ENCODE measurements around the gene NUTM2D. TPM values are rescaled to one million over a fixed set of nuclear protein-coding genes. Genes with fewer than 3 reads are reported as not detected.
"Not testable (repeated sequence)": the region's sequence is repeated elsewhere in the genome, so short reads cannot be mapped to it uniquely, and the experiment has no call there.

Gene NUTM2D
- total RNA-seq, 2 donors from 2014 or later = 1.8 to 3.3 TPM

DNA sequence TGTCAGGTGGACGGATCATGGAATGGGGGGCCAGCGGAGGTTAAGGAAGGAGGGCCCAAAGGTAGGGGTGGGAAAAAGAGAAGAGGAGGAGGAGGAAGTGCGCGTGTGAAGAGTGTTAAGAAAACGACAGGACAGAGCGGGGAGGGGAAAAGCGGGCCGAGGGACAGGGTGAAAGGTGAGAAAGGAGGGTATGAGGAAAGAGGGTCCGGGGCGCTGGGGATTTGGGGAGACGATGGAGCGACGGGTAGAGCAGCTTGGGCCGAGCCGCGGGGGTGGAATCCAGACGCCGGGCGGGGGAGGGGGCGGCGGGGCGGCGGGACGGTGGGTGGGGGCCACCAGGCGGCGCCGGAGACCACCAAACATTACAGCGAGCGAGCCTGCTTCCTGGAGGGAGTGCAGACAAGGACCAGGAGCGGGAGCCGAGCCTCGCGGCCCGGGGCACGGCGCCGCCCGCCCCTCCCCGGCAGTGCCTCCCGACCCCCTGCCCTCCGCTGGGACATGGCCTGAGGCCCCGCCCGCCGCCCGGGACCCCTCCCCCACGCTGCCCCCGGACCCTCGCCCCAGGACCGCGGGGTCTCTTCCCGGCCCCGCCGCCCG is 15.9 kb upstream of the NUTM2D start:
- H3K9me3 ChIP-seq; H3K36me3 ChIP-seq; H3K9ac ChIP-seq (ENCODE audit: low read depth in 2 of 2, low read length in 2 of 2); H3K4me1 ChIP-seq; H3K27me3 ChIP-seq; intact Hi-C loops (cut with DNase I): not testable (repeated sequence)
- H3K4me3 ChIP-seq = peak overlapping the region; percentile 38
- peak; percentile 20 for DNase-seq
- H3K27ac ChIP-seq = peak overlapping the region; percentile 89

DNA sequence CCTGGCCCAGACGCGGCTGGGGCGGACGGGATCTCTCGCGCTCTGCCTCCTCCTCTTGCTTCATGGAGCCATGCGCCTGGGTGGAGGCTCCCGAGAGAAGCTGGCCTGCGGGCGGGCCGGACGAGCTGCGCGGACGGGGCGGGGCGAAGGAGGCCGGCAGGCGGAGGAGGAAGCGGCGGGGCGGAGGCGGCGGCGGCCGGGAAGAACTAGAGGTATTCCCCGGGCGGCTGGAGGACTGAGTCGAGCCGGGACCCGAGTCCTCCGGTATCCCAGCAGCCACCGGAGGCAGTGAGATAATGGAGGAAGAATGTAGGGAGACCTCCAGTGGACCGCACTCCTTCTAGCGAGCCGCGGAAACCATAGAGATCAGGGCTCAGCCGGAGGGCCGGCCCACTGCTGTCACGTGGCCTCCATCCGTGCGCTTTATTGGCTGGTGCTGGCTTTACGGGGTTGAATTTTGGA is 15.3 kb upstream of the NUTM2D start:
- H3K4me1 ChIP-seq; H3K36me3 ChIP-seq; H3K9me3 ChIP-seq; intact Hi-C loops (cut with DNase I); H3K27me3 ChIP-seq: not testable (repeated sequence)
- H3K4me3 ChIP-seq = peak overlapping the region; percentile 38
- peak overlapping the region; percentile 89 for H3K27ac ChIP-seq
- peak overlapping the region in 1 of 2 donors; percentile 78 for H3K9ac ChIP-seq (ENCODE audit: low read depth in 2 of 2, low read length in 2 of 2)
- DNase-seq = peak; percentile 89

DNA sequence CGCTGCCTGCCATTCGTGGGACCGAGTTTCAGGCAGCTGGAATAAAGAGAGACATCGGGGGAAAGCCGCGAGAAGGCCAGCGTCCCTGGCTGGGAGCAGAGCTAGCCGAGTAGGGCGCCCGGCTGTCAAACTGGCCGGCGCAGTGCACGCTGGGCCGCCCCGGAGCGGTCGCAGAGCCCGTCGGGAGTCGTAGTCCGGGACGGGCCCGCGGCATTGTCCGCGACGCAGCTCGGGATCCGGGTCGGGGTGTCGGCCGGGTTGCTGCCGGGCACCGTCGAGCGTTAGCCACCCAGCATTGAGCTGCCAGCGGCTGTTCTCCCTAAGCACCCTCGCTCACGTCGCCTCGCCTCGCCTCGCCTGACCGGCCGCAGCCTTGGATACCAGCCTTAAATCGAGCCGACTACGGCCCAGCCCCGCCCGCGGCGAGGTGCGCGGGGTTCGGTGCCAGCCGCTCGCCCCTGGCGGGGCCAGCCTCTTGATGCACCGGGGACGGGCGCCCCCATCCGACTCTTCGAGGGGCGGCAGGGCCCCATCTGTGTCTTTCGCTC is 14.8 kb upstream of the NUTM2D start:
- peak; percentile 81 for DNase-seq

DNA sequence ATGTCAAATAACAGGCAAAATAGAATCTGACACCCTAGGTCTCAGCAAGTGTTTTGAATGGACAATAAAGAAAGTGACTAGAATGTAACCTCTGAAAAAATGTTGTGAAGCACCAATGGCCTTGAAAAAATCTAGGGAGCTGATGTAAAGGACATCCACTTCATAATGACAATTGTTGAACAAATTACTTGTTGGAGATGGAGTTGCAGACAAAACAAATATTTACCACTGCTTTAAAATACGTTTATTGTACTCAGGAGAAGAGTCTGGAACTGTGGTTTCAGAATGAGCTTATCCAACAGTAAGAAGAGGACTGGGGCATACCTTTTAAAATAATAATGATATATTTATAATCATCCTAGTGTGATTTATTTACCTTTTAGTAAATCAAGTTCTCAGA is 11.8 kb upstream of the NUTM2D start:
- H3K27me3 ChIP-seq; intact Hi-C loops (cut with DNase I); H3K9ac ChIP-seq (ENCODE audit: low read depth in 2 of 2, low read length in 2 of 2); H3K27ac ChIP-seq; DNase-seq; H3K4me1 ChIP-seq; H3K4me3 ChIP-seq; H3K9me3 ChIP-seq; H3K36me3 ChIP-seq: not testable (repeated sequence)

More for the DNA sequence above, 14.8 kb upstream of the NUTM2D start:
- peak overlapping the region; percentile 89 for H3K27ac ChIP-seq
- H3K9ac ChIP-seq (ENCODE audit: low read depth in 2 of 2, low read length in 2 of 2) = peak overlapping the region in 1 of 2 donors; percentile 43
- H3K9me3 ChIP-seq; H3K36me3 ChIP-seq; H3K4me1 ChIP-seq; intact Hi-C loops (cut with DNase I); H3K27me3 ChIP-seq: not testable (repeated sequence)
- peak overlapping the region; percentile 38 for H3K4me3 ChIP-seq

DNA sequence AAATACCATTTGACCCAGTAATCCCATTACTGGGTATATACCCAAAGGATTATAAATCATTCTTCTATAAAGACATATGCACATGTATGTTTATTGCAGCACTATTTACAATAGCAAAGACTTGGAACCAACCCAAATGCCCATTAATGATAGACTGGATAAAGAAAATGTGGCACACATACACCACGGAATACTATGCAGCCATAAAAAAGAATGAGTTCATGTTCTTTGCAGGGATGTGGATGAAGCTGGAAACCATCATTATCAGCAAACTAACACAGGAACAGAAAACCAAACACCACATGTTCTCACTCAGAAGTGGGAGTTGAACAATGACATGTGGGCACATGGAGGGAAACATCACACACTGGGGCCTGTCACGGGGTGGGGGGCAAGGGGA is 7.4 kb upstream of the NUTM2D start:
- H3K9ac ChIP-seq (ENCODE audit: low read depth in 2 of 2, low read length in 2 of 2); H3K9me3 ChIP-seq; H3K27me3 ChIP-seq; DNase-seq; H3K36me3 ChIP-seq; H3K4me3 ChIP-seq; H3K27ac ChIP-seq; intact Hi-C loops (cut with DNase I); H3K4me1 ChIP-seq: not testable (repeated sequence)

DNA sequence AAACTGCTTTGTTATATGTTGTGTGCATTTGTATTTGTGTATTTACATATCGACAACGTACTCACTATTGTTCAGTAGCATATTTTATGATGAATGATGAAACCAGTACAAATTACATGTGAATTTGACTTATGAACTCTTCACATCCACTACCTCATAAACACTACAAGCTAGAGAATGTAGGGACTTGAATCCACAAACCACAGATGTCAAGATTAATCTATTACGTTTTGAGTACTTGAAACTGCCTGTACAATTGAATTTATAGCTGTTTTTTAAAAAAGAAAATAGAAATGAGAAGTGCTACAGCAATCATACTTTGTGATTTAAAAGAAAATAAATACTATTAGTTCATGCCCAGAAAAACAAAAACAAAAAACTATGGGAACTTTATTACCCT is 4.7 kb upstream of the NUTM2D start:
- DNase-seq; H3K4me3 ChIP-seq; H3K36me3 ChIP-seq; H3K4me1 ChIP-seq; intact Hi-C loops (cut with DNase I); H3K27me3 ChIP-seq; H3K9me3 ChIP-seq; H3K9ac ChIP-seq (ENCODE audit: low read depth in 2 of 2, low read length in 2 of 2); H3K27ac ChIP-seq: not testable (repeated sequence)

DNA sequence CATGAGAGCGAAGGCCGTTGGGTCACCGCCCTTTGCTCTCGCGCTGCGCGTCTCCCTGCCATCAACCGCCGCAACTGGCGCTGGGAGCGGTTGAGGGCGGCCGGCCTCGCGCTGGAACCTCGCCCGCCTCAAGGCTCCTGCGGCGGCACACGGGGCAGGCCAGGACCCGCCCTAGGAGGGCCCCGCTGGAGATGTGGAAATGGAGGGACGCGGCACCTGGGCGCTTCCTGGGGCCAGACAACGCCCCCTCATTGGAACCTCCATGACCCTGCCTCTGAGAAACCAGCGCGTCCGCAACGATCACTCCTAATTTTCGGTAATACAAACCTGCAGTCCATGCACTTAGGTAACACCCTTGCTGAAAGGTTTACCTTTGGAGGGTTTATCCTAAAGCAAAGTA is 2.4 kb upstream of the NUTM2D start:
- H3K27me3 ChIP-seq; H3K27ac ChIP-seq; DNase-seq; H3K36me3 ChIP-seq; H3K4me3 ChIP-seq; H3K4me1 ChIP-seq; H3K9ac ChIP-seq (ENCODE audit: low read depth in 2 of 2, low read length in 2 of 2); H3K9me3 ChIP-seq; intact Hi-C loops (cut with DNase I): not testable (repeated sequence)

DNA sequence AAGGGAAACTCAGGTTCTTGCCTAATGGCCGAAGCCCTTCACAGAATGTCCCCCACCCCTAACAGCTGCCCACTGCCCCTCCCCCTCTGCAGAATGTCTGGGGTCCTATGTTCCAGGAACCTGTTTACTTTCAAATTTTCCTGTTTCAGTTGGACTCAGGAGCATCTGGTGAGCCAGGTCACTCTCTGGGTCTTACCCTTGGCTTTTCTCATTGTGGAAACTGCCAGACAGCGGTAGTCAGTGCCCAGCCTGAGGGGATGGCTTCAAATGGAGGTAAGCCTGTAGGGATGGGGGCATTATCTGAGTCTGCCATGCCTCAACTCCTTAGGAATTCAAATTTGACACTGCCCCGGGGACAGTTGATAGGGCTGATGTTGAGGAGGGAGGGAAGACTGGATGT is 615 bp downstream of the NUTM2D start:
- H3K9ac ChIP-seq (ENCODE audit: low read depth in 2 of 2, low read length in 2 of 2); intact Hi-C loops (cut with DNase I); DNase-seq: not testable (repeated sequence)

DNA sequence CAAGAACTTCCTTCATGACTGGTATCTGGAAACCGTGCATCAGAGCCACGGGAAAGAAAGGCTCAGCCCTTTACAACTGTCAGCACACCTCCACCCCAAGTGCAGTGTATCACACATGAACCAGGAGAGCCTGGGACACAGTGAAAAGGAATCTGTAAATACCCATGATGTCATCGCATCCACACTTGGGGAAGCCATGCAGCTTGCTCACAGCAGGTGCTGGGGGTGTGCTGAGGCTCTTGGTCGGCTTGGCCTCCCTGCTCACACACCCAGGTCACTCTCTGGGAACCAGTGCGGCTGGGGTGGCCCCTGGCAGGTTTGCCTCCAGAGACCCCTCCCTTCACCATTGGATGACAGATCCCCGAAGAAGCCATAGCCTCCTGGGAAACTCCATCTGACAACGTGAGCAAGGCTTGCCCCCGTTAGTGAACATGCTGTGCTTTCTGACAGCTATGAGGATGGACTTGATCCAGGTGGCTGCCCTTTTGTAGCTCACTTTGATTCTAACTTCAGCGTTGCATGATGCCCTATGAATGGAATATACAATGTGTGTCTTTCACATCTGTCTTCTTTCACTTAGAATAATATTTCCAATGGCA is 12.1 kb downstream of the NUTM2D start:
- H3K9me3 ChIP-seq; H3K27me3 ChIP-seq; H3K4me3 ChIP-seq; H3K4me1 ChIP-seq; DNase-seq; intact Hi-C loops (cut with DNase I); H3K27ac ChIP-seq; H3K36me3 ChIP-seq; H3K9ac ChIP-seq (ENCODE audit: low read depth in 2 of 2, low read length in 2 of 2): not testable (repeated sequence)

More for the DNA sequence above, 615 bp downstream of the NUTM2D start:
- H3K27ac ChIP-seq, H3K9me3 ChIP-seq, H3K4me1 ChIP-seq, H3K27me3 ChIP-seq, H3K36me3 ChIP-seq, H3K4me3 ChIP-seq: not testable (repeated sequence)

DNA sequence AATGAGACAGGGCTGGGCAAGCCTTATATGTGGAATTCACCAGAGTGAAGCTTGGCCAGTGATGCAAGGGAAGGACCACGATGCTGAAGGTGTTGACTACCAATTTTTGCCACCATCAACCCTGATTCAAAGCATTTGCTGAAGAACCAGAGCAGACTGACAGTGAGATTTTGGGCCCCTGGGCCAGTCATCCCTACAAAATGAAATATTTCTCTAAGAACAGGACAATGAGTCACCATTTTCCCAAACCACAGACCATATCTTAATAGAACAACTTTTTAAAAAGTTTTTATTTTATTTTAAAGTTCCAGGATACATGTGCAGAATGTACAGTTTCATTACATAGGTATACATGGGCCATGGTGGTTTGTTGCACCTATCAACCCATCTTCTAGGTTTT is 16.5 kb downstream of the NUTM2D start:
- H3K4me3 ChIP-seq; H3K36me3 ChIP-seq; DNase-seq; intact Hi-C loops (cut with DNase I); H3K9ac ChIP-seq (ENCODE audit: low read depth in 2 of 2, low read length in 2 of 2); H3K27me3 ChIP-seq; H3K9me3 ChIP-seq; H3K4me1 ChIP-seq; H3K27ac ChIP-seq: not testable (repeated sequence)

DNA sequence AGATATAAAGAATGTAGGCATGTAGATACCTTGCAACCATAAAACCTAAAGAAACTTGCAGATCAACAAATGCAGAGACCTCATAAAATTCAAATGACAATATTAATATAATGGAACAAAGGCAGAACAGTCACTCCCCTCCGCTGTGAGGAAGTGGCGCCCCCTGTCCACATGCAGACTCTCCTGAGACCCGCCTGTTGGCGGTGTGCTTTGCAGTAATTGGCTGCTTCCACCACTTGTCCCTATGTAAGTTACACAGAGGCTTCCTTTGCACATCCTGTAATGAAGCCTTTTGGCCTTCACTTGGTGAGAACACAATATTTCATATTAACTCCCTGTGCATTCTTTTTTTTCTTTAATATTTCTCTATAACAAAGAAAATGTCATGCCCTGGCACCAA is 21.6 kb downstream of the NUTM2D start:
- intact Hi-C loops (cut with DNase I); H3K27me3 ChIP-seq; H3K27ac ChIP-seq; H3K9me3 ChIP-seq; H3K36me3 ChIP-seq; H3K4me3 ChIP-seq; H3K4me1 ChIP-seq; DNase-seq; H3K9ac ChIP-seq (ENCODE audit: low read depth in 2 of 2, low read length in 2 of 2): not testable (repeated sequence)

DNA sequence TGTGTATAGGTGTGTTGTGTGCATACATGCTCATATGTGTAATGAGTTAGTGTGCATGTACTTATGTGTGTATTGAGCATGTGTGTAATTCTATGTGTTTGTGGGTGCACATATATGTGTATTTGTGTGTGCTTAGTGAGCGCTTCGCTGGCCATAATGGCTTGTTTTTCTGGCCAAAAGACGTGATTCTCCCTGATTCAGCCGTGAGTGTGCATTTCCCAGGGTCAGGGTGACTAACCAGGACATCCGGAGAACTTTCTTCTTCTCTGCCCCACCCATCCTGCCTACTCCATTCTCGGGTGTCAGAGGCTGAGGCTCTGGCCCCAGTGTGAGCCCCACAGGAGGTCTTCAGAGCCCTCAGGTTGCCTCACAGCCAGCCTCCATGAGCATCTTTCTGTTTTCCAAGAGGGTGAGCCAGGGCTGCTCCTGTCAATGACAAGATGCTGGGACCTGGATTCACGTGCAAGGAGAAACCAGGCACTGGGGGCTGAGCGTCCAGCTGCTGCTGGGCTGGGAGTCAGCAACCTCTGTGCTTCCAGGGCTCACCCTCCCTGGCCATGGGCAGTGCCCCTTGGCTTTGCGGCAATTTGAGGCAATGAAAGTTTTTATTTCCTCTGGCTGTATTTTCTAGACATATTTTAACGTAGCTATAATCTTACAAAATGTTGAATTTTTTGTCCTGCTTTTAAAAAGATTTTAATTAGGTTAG is 25.8 kb downstream of the NUTM2D start:
- H3K9me3 ChIP-seq; H3K4me3 ChIP-seq; DNase-seq; H3K27me3 ChIP-seq; H3K9ac ChIP-seq (ENCODE audit: low read depth in 2 of 2, low read length in 2 of 2); intact Hi-C loops (cut with DNase I); H3K4me1 ChIP-seq; H3K27ac ChIP-seq; H3K36me3 ChIP-seq: not testable (repeated sequence)

DNA sequence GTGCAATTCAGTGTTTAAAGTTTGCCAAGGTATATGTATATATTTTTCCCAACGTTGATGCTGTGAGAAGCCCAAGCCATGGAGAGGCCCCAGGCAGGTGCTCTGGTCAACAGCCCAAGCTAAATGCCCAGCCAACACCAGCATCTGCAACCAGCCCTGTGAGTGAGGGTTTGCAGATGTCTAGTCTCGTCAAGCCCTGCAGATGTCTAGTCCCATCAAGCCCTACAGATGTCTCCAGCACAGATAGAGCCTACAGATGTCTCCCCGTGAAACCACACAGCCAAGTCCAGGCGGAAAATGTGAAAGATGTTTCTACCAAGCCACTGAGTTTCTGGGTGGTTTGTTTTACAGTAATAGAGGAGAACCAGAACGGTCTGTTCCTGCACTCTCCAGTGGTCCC is 26.7 kb downstream of the NUTM2D start:
- H3K4me1 ChIP-seq; intact Hi-C loops (cut with DNase I); H3K27me3 ChIP-seq; H3K27ac ChIP-seq; H3K9me3 ChIP-seq; DNase-seq; H3K9ac ChIP-seq (ENCODE audit: low read depth in 2 of 2, low read length in 2 of 2); H3K4me3 ChIP-seq; H3K36me3 ChIP-seq: not testable (repeated sequence)

Measured in colonic mucosa (tissue), 4 donors.